GM21786 (cell line): ENCODE results near the gene SPINT3.

Source experiments
- ATAC-seq: cut with Tn5 transposase; IDR thresholded peaks from one replicate; pipeline ENCODE4 v1.9.1; 2021; ENCODE audit not compliant: unreplicated experiment

Gene SPINT3

GRCh38 chr20:45462711-45463509 is 52.5 kb downstream of the SPINT3 start:
- ATAC-seq: no peak
